Natural killer cell (primary cell): ENCODE data around the gene YTHDF1. TPM values are rescaled to one million over a fixed set of nuclear protein-coding genes. Genes with fewer than 3 reads are reported as not detected.

ENCODE experiments used
- ATAC-seq, 3 donors: fragments of 150-1000 bp in 2 of 3; fragments of 200-7000 bp in 1 of 3; cut with Tn5 transposase; 1 replicate in 1 of 3; 2 replicates in 2 of 3; pipeline ENCODE4 v1.10.0; 2021; ENCODE audit warnings: mild to moderate bottlenecking in 2 of 3, moderate library complexity in 2 of 3
- DNase-seq, 2 donors: peaks; one replicate each; pipeline versions ENCODE4 v3.0.0 to v3.0.0-alpha.2; 2013 to 2021; ENCODE audit warnings: mixed read lengths in 1 of 2
- H3K27ac ChIP-seq: one replicate; pipeline ENCODE4 v1.5.1; 2013; ENCODE audit warnings: mild to moderate bottlenecking, low read length
- H3K27me3 ChIP-seq: one replicate; pipeline ENCODE4 v1.6.1; 2013; ENCODE audit warnings: low read length; ENCODE audit not compliant: control insufficient read depth, insufficient read depth
- H3K36me3 ChIP-seq: one replicate; pipeline ENCODE4 v1.6.1; 2013; ENCODE audit warnings: low read length; ENCODE audit not compliant: control insufficient read depth, insufficient read depth
- H3K4me1 ChIP-seq: one replicate; pipeline ENCODE4 v1.6.1; 2013; ENCODE audit warnings: low read length; ENCODE audit not compliant: control insufficient read depth, insufficient read depth
- H3K4me3 ChIP-seq: one replicate; pipeline ENCODE4 v1.5.1; 2013; ENCODE audit warnings: low read length
- H3K9me3 ChIP-seq: one replicate; pipeline ENCODE4 v1.6.1; 2013; ENCODE audit warnings: low read length; ENCODE audit not compliant: control insufficient read depth, insufficient read depth
- H3K27ac Mint-ChIP-seq, 2 donors: one replicate each; pipeline ENCODE4 v1.8.0; 2022; ENCODE audit warnings: mild to moderate bottlenecking in 2 of 2, mixed read lengths in 2 of 2, moderate library complexity in 1 of 2
- H3K27me3 Mint-ChIP-seq, 2 donors: one replicate each; pipeline ENCODE4 v1.8.0; 2022; ENCODE audit warnings: low read depth in 2 of 2, mixed read lengths in 2 of 2
- H3K36me3 Mint-ChIP-seq: one replicate; pipeline ENCODE4 v1.8.0; 2022; ENCODE audit warnings: mixed read lengths
- H3K4me1 Mint-ChIP-seq, 2 donors: one replicate each; pipeline ENCODE4 v1.8.0; 2022; ENCODE audit warnings: mixed read lengths in 2 of 2
- H3K4me3 Mint-ChIP-seq: one replicate; pipeline ENCODE4 v1.8.0; 2022; ENCODE audit warnings: mild to moderate bottlenecking, moderate library complexity, mixed read lengths
- H3K9me3 Mint-ChIP-seq, 2 donors: one replicate each; pipeline ENCODE4 v1.8.0; 2022; ENCODE audit warnings: mixed read lengths in 2 of 2
- CTCF ChIP-seq: fragments of 200-600 bp; IDR thresholded peaks from one replicate; pipeline ENCODE4 v1.8.0; 2022; ENCODE audit warnings: antibody characterized with exemption
- WGBS: methylation state at CpG from one replicate; pipeline ENCODE4 v1.1.7; 2013; ENCODE audit warnings: missing lambda C conversion rate; ENCODE audit not compliant: insufficient coverage; 5-methylcytosine and 5-hydroxymethylcytosine counted together
- intact Hi-C: fragments of 100-400 bp; cut with micrococcal nuclease; formaldehyde crosslinking; loops from one replicate; pipeline ENCODE4 v1.14.2; 2022
- total RNA-seq, 4 donors: library from RNA; stranded (reverse); fragments of 120-200 nt in 1 of 4; gene quantifications; one replicate each; pipeline versions ENCODE4 v1.2.3 to v1.2.4, GENCODE V29; 2013 to 2022

YTHDF1 gene
- total RNA-seq, 3 donors from 2014 or later (not counting 1 experiment from before 2014, with no cell fraction given), result 39.1 to 43.1 (median 41.0) TPM

DNA sequence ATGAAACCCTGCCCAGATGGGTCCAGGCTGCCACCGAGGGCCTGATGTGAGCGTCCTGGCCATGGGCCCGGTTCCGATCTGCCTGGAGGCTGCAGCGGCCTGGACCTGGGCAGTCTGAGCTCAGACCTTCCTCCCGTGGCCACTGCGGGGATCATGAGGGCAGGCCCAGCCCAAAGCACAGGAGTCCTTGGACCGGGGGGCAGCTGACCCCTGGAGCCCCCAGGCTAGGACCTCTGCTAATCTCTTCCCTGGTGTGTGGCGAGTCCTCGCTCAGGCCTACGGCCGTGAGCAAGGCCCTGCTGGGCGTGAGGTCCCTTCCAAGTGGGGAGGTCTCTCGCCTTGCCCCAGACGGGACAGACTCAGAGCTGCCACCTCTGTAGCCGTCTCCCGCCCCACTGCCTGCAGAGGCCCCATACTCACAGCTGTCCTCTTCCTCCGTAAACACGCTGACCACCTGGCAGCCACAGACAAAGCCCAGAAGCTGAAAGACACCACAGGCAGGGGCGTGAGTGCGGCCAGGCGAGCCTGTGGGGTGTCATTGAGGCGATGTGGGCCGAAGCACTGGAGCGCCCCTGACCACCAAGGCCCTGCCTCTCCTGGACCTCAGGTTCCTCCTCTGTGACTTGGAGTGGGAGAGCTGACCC, 27.8 kb upstream of the YTHDF1 start:
- Histone ChIP-seq H3K4me3 (no peak overlapping the region), H3K9me3 (no peaks in the 10 kb centered on the region), H3K36me3 (no peaks in the 10 kb centered on the region), H3K27me3 (no peaks in the 10 kb centered on the region), H3K27ac (no peak overlapping the region), H3K4me1 (no peaks in the 10 kb centered on the region)
- 84% methylated on average over 25 of the region's 25 CpGs for WGBS
- Mint-ChIP-seq H3K4me3 (no peak overlapping the region), H3K27ac (no peak overlapping the region), H3K36me3 (no peaks in the 10 kb centered on the region), H3K9me3 (no peaks in the 10 kb centered on the region), H3K27me3 (peaks cover 4 to 11% of the 10 kb centered on the region in 2 donors), H3K4me1 (no peaks in the 10 kb centered on the region)
- ATAC-seq, result no peak
- intact Hi-C loops, result no loop called here
- no peak for TF ChIP-seq CTCF
- no peak for DNase-seq

- H3K4me3 ChIP-seq, result no peak overlapping the region
- no peak overlapping the region for H3K27ac ChIP-seq
- no peaks in the 10 kb centered on the region for H3K36me3 ChIP-seq
- DNase-seq, result no peak
- 92% methylated on average over 21 of the region's 21 CpGs for WGBS
- TF ChIP-seq CTCF, result no peak
- no peaks in the 10 kb centered on the region for H3K4me1 Mint-ChIP-seq
- no peaks in the 10 kb centered on the region for H3K27me3 ChIP-seq
- no peaks in the 10 kb centered on the region for H3K9me3 Mint-ChIP-seq
- H3K27me3 Mint-ChIP-seq, result peaks cover 0 to 7% of the 10 kb centered on the region in 2 donors
- H3K4me1 ChIP-seq, result no peaks in the 10 kb centered on the region
- no peak overlapping the region for H3K27ac Mint-ChIP-seq
- ATAC-seq, result peak in 1 of 3 donors; percentile 25
- intact Hi-C loops, result no loop called here
- H3K9me3 ChIP-seq, result no peaks in the 10 kb centered on the region
- no peak overlapping the region for H3K4me3 Mint-ChIP-seq
- no peaks in the 10 kb centered on the region for H3K36me3 Mint-ChIP-seq
Measured at GRCh38 chr20:63242736-63243135, 26.8 kb upstream of the YTHDF1 start.

GRCh38 chr20:63241272-63241671, 25.3 kb upstream of the YTHDF1 start:
- no peak for TF ChIP-seq CTCF
- ATAC-seq, result no peak
- Histone ChIP-seq H3K4me3 (no peak overlapping the region), H3K4me1 (no peaks in the 10 kb centered on the region), H3K27me3 (no peaks in the 10 kb centered on the region), H3K9me3 (no peaks in the 10 kb centered on the region), H3K36me3 (no peaks in the 10 kb centered on the region), H3K27ac (no peak overlapping the region)
- H3K4me1 Mint-ChIP-seq, result no peaks in the 10 kb centered on the region
- no peak overlapping the region for H3K4me3 Mint-ChIP-seq
- DNase-seq, result no peak
- no peak overlapping the region for H3K27ac Mint-ChIP-seq
- H3K36me3 Mint-ChIP-seq, result no peaks in the 10 kb centered on the region
- H3K27me3 Mint-ChIP-seq, result peaks cover 0 to 7% of the 10 kb centered on the region in 2 donors
- H3K9me3 Mint-ChIP-seq, result no peaks in the 10 kb centered on the region
- intact Hi-C loops, result no loop called here
- 66% methylated on average over 11 of the region's 11 CpGs for WGBS

DNA sequence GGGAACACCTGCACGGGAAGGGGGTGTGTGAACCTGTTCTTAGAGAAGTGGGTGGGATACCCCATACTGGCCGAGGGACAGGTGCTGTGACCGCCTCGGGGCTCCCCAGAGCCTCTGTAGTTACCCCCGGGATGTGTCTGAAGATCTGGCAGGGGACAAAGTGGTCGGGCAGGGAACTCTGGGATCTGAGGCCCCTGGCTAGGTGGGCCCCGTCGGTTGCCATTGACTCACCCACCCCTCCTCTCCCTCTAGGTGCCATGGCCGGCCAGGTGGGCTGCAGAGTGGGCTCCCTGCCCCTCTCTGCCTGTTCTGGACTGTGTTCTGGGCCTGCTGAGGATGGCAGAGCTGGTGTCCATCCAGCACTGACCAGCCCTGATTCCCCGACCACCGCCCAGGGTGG, 24.1 kb upstream of the YTHDF1 start:
- DNase-seq (no peak), ATAC-seq (no peak)
- Histone ChIP-seq H3K9me3 (no peaks in the 10 kb centered on the region), H3K27ac (no peak overlapping the region), H3K27me3 (no peaks in the 10 kb centered on the region), H3K4me1 (peaks cover 1% of the 10 kb centered on the region), H3K36me3 (no peaks in the 10 kb centered on the region), H3K4me3 (no peak overlapping the region)
- no peak for TF ChIP-seq CTCF
- intact Hi-C loops, result no loop called here
- WGBS, result 92% methylated on average over 11 of the region's 11 CpGs
- Mint-ChIP-seq H3K9me3 (no peaks in the 10 kb centered on the region), H3K4me1 (no peaks in the 10 kb centered on the region), H3K4me3 (no peak overlapping the region), H3K36me3 (no peaks in the 10 kb centered on the region), H3K27ac (no peak overlapping the region), H3K27me3 (peaks cover 0 to 3% of the 10 kb centered on the region in 2 donors)
